ENCODE results near the gene TYK2. TPM values are rescaled to one million over a fixed set of nuclear protein-coding genes. Genes with fewer than 3 reads are reported as not detected.

TYK2 gene
- polyA plus RNA-seq, 3 donors, result 59.0 to 141 (median 106) TPM

GRCh38 chr19:10321874-10322835 lies 58.2 kb downstream of the TYK2 start:
- 88 to 95% (median 88%) methylated on average over 17 to 19 of the region's 19 CpGs for WGBS, 3 donors
- no peak overlapping the region for H3K27ac ChIP-seq (ENCODE audit: low read depth, low read length)

GRCh38 chr19:10321417-10321797 lies 59.0 kb downstream of the TYK2 start:
- 82 to 86% (median 82%) methylated on average over 11 of the region's 11 CpGs for WGBS, 3 donors
- H3K27ac ChIP-seq (ENCODE audit: low read depth, low read length), result no peak overlapping the region

GRCh38 chr19:10320602-10321416 lies 59.6 kb downstream of the TYK2 start:
- H3K27ac ChIP-seq (ENCODE audit: low read depth, low read length), result no peak overlapping the region
- 94 to 96% (median 95%) methylated on average over 25 to 32 of the region's 32 CpGs for WGBS, 3 donors

GRCh38 chr19:10318807-10319682 lies 61.3 kb downstream of the TYK2 start:
- 89 to 91% (median 90%) methylated on average over 13 of the region's 13 CpGs for WGBS, 3 donors
- no peak overlapping the region for H3K27ac ChIP-seq (ENCODE audit: low read depth, low read length)

GRCh38 chr19:10317857-10318462 lies 62.4 kb downstream of the TYK2 start:
- WGBS, 3 donors, result 91 to 95% (median 91%) methylated on average over 15 of the region's 15 CpGs
- no peak overlapping the region for H3K27ac ChIP-seq (ENCODE audit: low read depth, low read length)

GRCh38 chr19:10317045-10317856 lies 63.1 kb downstream of the TYK2 start:
- 84 to 87% (median 85%) methylated on average over 29 of the region's 29 CpGs for WGBS, 3 donors

GRCh38 chr19:10316229-10317044 lies 63.9 kb downstream of the TYK2 start:
- WGBS, 3 donors, result 66 to 71% (median 70%) methylated on average over 18 to 19 of the region's 19 CpGs
- no peak overlapping the region for H3K27ac ChIP-seq (ENCODE audit: low read depth, low read length)

More at GRCh38 chr19:10317045-10317856, 63.1 kb downstream of the TYK2 start:
- no peak overlapping the region for H3K27ac ChIP-seq (ENCODE audit: low read depth, low read length)

- WGBS, 3 donors, result 0 to 1% (median 1%) methylated on average over 49 to 55 of the region's 55 CpGs
- no peak within 1 kb of the TSS for H3K27ac ChIP-seq (ENCODE audit: low read depth, low read length)
These were observed 64.8 kb downstream of the TYK2 start, which contains the start of gene FDX2 for GRCh38 chr19:10315335-10316214. Gene FDX2 (minus strand): TSS chr19:10316015. CDS start chr19:10315996, 19 bp downstream.

- H3K27ac ChIP-seq (ENCODE audit: low read depth, low read length), result no peak within 1 kb of the TSS
- 93 to 97% (median 94%) methylated on average over 23 to 24 of the region's 24 CpGs for WGBS, 3 donors
These were observed 70.9 kb downstream of the TYK2 start, which contains the start of gene ZGLP1 for GRCh38 chr19:10309423-10309822. Gene ZGLP1 (minus strand): TSS chr19:10309815.

GRCh38 chr19:10306327-10306726 lies 74.0 kb downstream of the TYK2 start:
- 89 to 90% (median 90%) methylated on average over 5 of the region's 5 CpGs for WGBS, 3 donors
- no peak overlapping the region for H3K27ac ChIP-seq (ENCODE audit: low read depth, low read length)

- 60 to 84% (median 62%) methylated on average over 16 to 17 of the region's 17 CpGs for WGBS, 3 donors
- no peak overlapping the region for H3K27ac ChIP-seq (ENCODE audit: low read depth, low read length)
These were observed 75.1 kb downstream of the TYK2 start for GRCh38 chr19:10305139-10305806.

Measured in adipose tissue (tissue), 3 donors.